HEK293 (cell line): ENCODE measurements around the gene STX1B.

Experiments
- CTCF ChIA-PET: fragments of 350-600 bp; formaldehyde crosslinking; extraction: SDS; loops from one replicate; lab custom pipeline; 2021; ENCODE audit warnings: antibody characterized with exemption; lab: Yijun Ruan, JAX
- POLR2A ChIA-PET: fragments of 300-600 bp; formaldehyde crosslinking; extraction: SDS; loops from one replicate; lab custom pipeline; 2020; ENCODE audit warnings: antibody characterized with exemption, inconsistent platforms; lab: Yijun Ruan, JAX
- H3K27ac ChIP-seq: fragments of 200-500 bp; sonication (Bioruptor generic); 2 replicates; pipeline ENCODE4 v1.5.1; 2014; ENCODE audit warnings: low read depth, low read length, control low read depth, inconsistent platforms; ENCODE audit errors: extremely low read depth
- H3K36me3 ChIP-seq, 2 experiments: fragments of 200-500 bp in 1 of 2; sonication (Bioruptor generic) in 1 of 2; 1 replicate in 1 of 2; 2 replicates in 1 of 2; pipeline ENCODE4 v1.5.1; 2014 to 2017; ENCODE audit warnings: inconsistent platforms in 2 of 2, low read length in 2 of 2; ENCODE audit not compliant: control insufficient read depth in 2 of 2, insufficient read depth in 1 of 2
- H3K4me1 ChIP-seq: fragments of 200-500 bp; sonication (Bioruptor generic); 2 replicates; pipeline ENCODE4 v1.5.1; 2014; ENCODE audit warnings: mild to moderate bottlenecking, low read length, inconsistent platforms; ENCODE audit not compliant: control insufficient read depth, insufficient read depth
- H3K4me3 ChIP-seq: 2 replicates; pipeline ENCODE4 v1.5.1; 2011; ENCODE audit warnings: low read depth, mild to moderate bottlenecking, control low read depth, low read length, moderate library complexity
- H3K9me3 ChIP-seq: fragments of 200-500 bp; sonication (Bioruptor generic); 2 replicates; pipeline ENCODE4 v1.5.1; 2014; ENCODE audit warnings: low read depth, low read length, inconsistent platforms; ENCODE audit not compliant: control insufficient read depth, insufficient read depth
- GLI4 ChIP-seq: fragments of 450-650 bp; formaldehyde crosslinking; IDR thresholded peaks from 2 replicates; pipeline ENCODE4 v1.5.1; 2016; ENCODE audit warnings: missing biosample characterization, missing genetic modification characterization
- KLF10 ChIP-seq: fragments of 450-650 bp; IDR thresholded peaks from 2 replicates; pipeline ENCODE4 v1.5.1; 2018; ENCODE audit warnings: missing biosample characterization, mild to moderate bottlenecking, missing genetic modification characterization
- KLF9 ChIP-seq: fragments of 450-650 bp; formaldehyde crosslinking; IDR thresholded peaks from 2 replicates; pipeline ENCODE4 v1.5.1; 2016; ENCODE audit warnings: missing biosample characterization, missing genetic modification characterization, low read depth
- PRDM1 ChIP-seq: fragments of 450-650 bp; formaldehyde crosslinking; IDR thresholded peaks from 2 replicates; pipeline ENCODE4; 2016; ENCODE audit warnings: missing biosample characterization, missing genetic modification characterization
- ZBTB20 ChIP-seq: fragments of 450-650 bp; formaldehyde crosslinking; IDR thresholded peaks from 2 replicates; pipeline ENCODE4 v1.5.1; 2016; ENCODE audit warnings: missing biosample characterization, missing genetic modification characterization
- ZBTB49 ChIP-seq: fragments of 450-650 bp; formaldehyde crosslinking; IDR thresholded peaks from 2 replicates; pipeline ENCODE4 v1.5.1; 2016; ENCODE audit warnings: missing biosample characterization, missing genetic modification characterization, low read depth
- ZFHX2 ChIP-seq: fragments of 450-650 bp; formaldehyde crosslinking; conservative IDR thresholded peaks from 2 replicates; pipeline ENCODE4 v1.5.1; 2016; ENCODE audit warnings: missing biosample characterization, missing genetic modification characterization
- ZIC2 ChIP-seq: fragments of 450-650 bp; formaldehyde crosslinking; IDR thresholded peaks from 2 replicates; pipeline ENCODE4 v1.5.1; 2016; ENCODE audit warnings: missing biosample characterization, missing genetic modification characterization
- ZNF214 ChIP-seq: fragments of 450-650 bp; formaldehyde crosslinking; IDR thresholded peaks from 2 replicates; pipeline ENCODE4 v1.5.1; 2017; ENCODE audit warnings: missing biosample characterization, mild to moderate bottlenecking, missing genetic modification characterization, borderline replicate concordance
- ZNF223 ChIP-seq: fragments of 450-650 bp; formaldehyde crosslinking; IDR thresholded peaks from 2 replicates; pipeline ENCODE4 v1.5.1; 2016; ENCODE audit warnings: missing biosample characterization, missing genetic modification characterization
- ZNF404 ChIP-seq: fragments of 450-650 bp; formaldehyde crosslinking; IDR thresholded peaks from 2 replicates; pipeline ENCODE4 v1.5.1; 2017; ENCODE audit warnings: missing biosample characterization, missing genetic modification characterization
- ZNF488 ChIP-seq: fragments of 450-650 bp; formaldehyde crosslinking; IDR thresholded peaks from 2 replicates; pipeline ENCODE4 v1.5.1; 2016; ENCODE audit warnings: missing biosample characterization, missing genetic modification characterization
- ZNF580 ChIP-seq: fragments of 450-650 bp; formaldehyde crosslinking; IDR thresholded peaks from 2 replicates; pipeline ENCODE4 v1.5.1; 2016; ENCODE audit warnings: missing biosample characterization, missing genetic modification characterization
- ZNF701 ChIP-seq: fragments of 450-650 bp; formaldehyde crosslinking; IDR thresholded peaks from 2 replicates; pipeline ENCODE4 v1.5.1; 2016; ENCODE audit warnings: missing biosample characterization, missing genetic modification characterization
- ZNF747 ChIP-seq: fragments of 450-650 bp; formaldehyde crosslinking; IDR thresholded peaks from 2 replicates; pipeline ENCODE4 v1.5.1; 2016; ENCODE audit warnings: missing biosample characterization, missing genetic modification characterization
- ZNF768 ChIP-seq: fragments of 450-650 bp; formaldehyde crosslinking; IDR thresholded peaks from 2 replicates; pipeline ENCODE4 v1.5.1; 2018; ENCODE audit warnings: missing biosample characterization, mild to moderate bottlenecking, missing genetic modification characterization
- ZNF777 ChIP-seq: fragments of 450-650 bp; formaldehyde crosslinking; IDR thresholded peaks from 2 replicates; pipeline ENCODE4 v1.5.1; 2017; ENCODE audit warnings: missing biosample characterization, missing genetic modification characterization, borderline replicate concordance
- ZNF837 ChIP-seq: fragments of 450-650 bp; formaldehyde crosslinking; IDR thresholded peaks from 2 replicates; pipeline ENCODE4 v1.5.1; 2016; ENCODE audit warnings: missing biosample characterization, missing genetic modification characterization

STX1B gene

GRCh38 chr16:30953111-30953510 lies 57.3 kb downstream of the STX1B start:
- no peak overlapping the region for H3K4me3 ChIP-seq
- H3K36me3 ChIP-seq: no peaks in the 10 kb centered on the region
- H3K4me1 ChIP-seq: peaks cover 2% of the 10 kb centered on the region; the same call in 1 of the 2 replicates
- no peak overlapping the region for H3K27ac ChIP-seq
- CTCF ChIA-PET: interaction anchor here (0.5 to 5.3 kb wide), 26 partner anchors 11 to 1311 kb away, joined by 3 to 74 read pairs (median 5); partner anchors contain the start of genes HIRIP3, HSD3B7, KAT8 and PAGR1
- TF ChIP-seq ZNF747 (tag by site-specific recombination) (0 out of 2 replicates have a peak, but pooled peaks have one; percentile 13), ZNF214 (tag by site-specific recombination) (no peak), ZNF223 (tag by site-specific recombination) (peak; percentile 39; the same call in 1 of the 2 replicates)
- POLR2A ChIA-PET: interaction anchor here (0.6 to 1.5 kb wide), 6 partner anchors 11 to 189 kb away, joined by 3 to 5 read pairs (median 4); partner anchors contain the start of gene KAT8
- H3K9me3 ChIP-seq: no peaks in the 10 kb centered on the region

GRCh38 chr16:30951750-30952149 lies 58.7 kb downstream of the STX1B start:
- CTCF ChIA-PET: interaction anchor here (0.6 to 5.3 kb wide), 8 partner anchors 10 to 759 kb away, joined by 3 to 74 read pairs (median 4); no protein-coding TSS in a partner anchor
- TF ChIP-seq KLF10 (tag by site-specific recombination) (no peak), GLI4 (no peak), ZNF404 (no peak), KLF9 (no peak), ZBTB20 (no peak), ZIC2 (tag by site-specific recombination) (no peak), ZNF837 (tag by site-specific recombination) (no peak), PRDM1 (peak; percentile 93), ZBTB49 (tag by site-specific recombination) (peak; percentile 11; the same call in 1 of the 2 replicates), ZNF701 (tag by site-specific recombination) (no peak)
- Histone ChIP-seq H3K4me1 (peaks cover 2% of the 10 kb centered on the region; the same call in 1 of the 2 replicates), H3K36me3 (peaks cover 0 to 10% of the 10 kb centered on the region in 2 experiments; a peak in 1 of 3 replicates), H3K9me3 (no peaks in the 10 kb centered on the region), H3K27ac (no peak overlapping the region), H3K4me3 (no peak overlapping the region)
- POLR2A ChIA-PET: interaction anchor here (0.6 to 1.3 kb wide), 2 partner anchors 12 to 33 kb away, joined by 3 read pairs; partner anchors contain the start of gene HSD3B7

DNA sequence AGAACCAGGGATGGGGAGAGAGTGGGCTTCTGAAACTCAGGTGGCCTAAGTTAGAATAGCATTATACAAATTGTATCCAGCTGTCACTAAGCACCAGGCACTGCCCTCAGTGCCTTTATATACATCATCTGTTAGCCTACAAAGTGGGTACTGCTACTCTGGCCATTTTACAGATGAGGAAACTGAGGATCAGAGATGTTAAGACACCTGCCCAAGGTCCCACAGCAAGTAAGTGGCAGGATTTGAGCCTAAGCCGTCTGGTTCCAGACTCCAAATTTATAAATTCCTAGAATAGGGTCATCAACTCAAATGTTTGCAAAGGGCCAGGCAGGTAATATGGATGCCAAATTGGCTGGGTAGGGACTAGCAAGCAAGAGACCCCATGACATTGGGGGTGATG lies 59.2 kb downstream of the STX1B start:
- TF ChIP-seq ZNF580 (tag by site-specific recombination): 0 out of 2 replicates have a peak, but pooled peaks have one; percentile 76
- no peak for TF ChIP-seq ZFHX2 (tag by site-specific recombination)
- no peak for TF ChIP-seq ZNF777
- TF ChIP-seq ZNF768 (tag by site-specific recombination): peak; percentile 97; the same call in 1 of the 2 replicates
- TF ChIP-seq ZNF488: no peak
- no peak overlapping the region for H3K27ac ChIP-seq
- CTCF ChIA-PET: interaction anchor here (0.7 to 5.3 kb wide), 5 partner anchors 9 to 640 kb away, joined by 3 to 74 read pairs (median 5); no protein-coding TSS in a partner anchor
- no peaks in the 10 kb centered on the region for H3K9me3 ChIP-seq
- H3K36me3 ChIP-seq: peaks cover 0 to 15% of the 10 kb centered on the region in 2 experiments; a peak in 2 of 3 replicates
- POLR2A ChIA-PET: interaction anchor here (1.3 kb wide), 1 partner anchor 34 kb away, joined by 3 read pairs; the partner anchor contains the start of gene HSD3B7
- no peak overlapping the region for H3K4me3 ChIP-seq
- H3K4me1 ChIP-seq: peaks cover 2% of the 10 kb centered on the region; the same call in 1 of the 2 replicates
